Endometrium (tissue), 2 donors: ENCODE measurements around the gene FCSK.

Source experiments
- FAIRE-seq: peaks from 2 replicates; lab custom pipeline; 2012; peaks lifted over from hg19 to GRCh38; lab: Jason Lieb, UNC
- donor health status: control.
- donor health status: control.

FCSK gene

DNA sequence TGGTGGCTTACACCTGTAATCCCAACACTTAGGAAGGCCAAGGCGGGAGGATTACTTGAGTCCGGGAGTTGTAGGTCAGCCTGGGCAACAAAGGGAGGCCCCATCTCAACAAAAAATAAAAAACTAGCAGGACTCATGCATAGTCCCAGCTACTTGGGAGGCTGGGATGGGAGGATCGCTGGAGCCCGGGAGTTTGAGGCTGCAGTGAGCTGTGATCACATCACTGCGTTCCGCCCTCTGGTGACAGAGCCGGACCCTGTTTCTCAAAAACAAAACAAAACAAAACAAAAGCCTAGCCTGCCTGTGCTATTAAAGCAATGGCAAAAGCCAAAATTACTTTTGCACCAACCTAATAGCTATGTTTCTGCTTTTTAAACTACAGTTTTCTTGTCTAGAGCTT lies 1.5 kb downstream of the FCSK start:
- FAIRE-seq, result no peak

- no peak for FAIRE-seq
Observed at GRCh38 chr16:70457446-70458166, 3.2 kb downstream of the FCSK start.

- FAIRE-seq, result no peak
Observed at GRCh38 chr16:70460737-70461261, 6.4 kb downstream of the FCSK start.

DNA sequence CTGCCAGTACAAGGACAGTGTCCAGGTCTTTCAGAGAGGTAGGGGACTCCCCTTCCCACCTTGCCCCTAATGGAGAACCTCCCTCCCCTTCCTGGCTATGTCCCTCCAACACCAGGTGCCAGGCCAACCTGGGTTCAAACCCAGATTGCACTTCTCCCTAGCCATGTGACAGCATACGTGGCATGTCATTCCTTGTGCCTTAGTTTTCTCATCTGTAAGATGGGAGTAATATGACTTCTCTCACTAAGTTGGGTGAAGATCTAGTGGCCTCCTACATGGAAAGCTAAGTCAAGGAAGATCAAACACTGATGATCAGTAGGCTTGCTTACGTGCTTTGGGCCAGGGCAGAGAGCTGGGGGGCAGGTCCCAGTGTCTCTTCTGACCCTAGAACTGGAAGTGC lies 8.8 kb downstream of the FCSK start:
- no peak for FAIRE-seq

DNA sequence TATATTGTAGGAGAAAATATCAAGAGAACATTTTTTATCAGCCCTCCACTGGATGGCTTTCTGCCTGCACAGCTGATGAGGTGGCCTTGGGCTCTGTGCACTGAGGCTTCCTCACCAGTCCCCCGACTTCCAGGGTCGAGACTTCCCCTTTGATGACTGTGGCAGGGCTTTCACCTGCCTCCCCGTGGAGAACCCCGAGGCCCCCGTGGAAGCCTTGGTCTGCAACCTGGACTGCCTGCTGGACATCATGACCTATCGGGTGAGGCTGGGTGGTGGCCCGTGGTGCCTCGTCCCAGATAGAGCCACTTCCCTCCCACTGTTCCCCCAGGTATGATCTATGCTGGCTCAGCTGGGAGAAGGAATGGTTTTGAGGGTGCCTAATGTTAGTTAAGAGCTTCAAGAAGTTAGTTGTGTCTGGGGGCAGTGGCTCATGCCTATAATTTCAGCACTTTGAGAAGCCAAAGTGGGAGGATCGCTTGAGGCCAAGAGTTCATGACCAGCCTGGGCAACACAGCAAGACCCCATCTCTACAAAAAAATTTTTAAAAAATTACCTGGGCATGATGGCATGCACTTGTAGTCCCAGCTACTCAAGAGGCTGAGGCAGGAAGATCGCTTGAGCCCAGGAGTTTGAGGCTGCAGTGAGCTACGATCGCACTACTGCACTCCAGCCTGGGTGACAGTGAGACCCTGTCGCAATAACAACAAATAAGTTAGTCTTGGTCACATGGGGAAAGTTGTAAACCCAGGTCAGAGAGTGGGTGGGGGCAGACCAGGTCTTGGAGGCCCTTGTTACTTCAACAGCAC lies 11.8 kb downstream of the FCSK start:
- no peak for FAIRE-seq

DNA sequence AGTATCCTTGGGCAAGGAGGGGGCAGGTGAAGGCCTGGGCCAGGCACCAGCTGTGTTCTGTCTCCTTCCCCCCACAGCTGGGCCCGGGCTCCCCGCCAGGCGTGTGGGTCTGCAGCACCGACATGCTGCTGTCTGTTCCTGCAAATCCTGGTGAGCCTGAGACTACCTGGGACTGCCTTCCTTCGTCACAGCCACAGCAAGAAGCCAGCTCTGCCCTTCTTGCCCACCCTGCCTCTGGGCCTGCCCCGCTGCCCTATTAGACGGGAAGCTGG lies 12.3 kb downstream of the FCSK start:
- FAIRE-seq, result no peak

DNA sequence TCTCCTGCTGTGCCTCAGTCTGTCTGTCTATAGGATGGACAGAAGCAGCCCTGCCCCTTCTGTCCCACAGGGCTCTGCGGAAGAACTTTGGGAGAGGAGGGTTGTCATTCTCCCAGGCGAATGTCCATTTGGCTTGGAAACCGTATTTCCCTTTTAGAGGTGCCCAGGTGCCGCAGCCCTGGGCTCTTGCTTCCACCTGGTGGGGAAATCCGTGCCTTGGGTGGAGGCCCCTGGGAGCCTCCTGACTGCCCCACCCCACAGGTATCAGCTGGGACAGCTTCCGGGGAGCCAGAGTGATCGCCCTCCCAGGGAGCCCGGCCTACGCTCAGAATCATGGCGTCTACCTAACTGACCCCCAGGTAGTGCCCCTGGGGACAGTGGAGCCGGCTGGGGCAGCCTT lies 12.7 kb downstream of the FCSK start:
- FAIRE-seq, result no peak

DNA sequence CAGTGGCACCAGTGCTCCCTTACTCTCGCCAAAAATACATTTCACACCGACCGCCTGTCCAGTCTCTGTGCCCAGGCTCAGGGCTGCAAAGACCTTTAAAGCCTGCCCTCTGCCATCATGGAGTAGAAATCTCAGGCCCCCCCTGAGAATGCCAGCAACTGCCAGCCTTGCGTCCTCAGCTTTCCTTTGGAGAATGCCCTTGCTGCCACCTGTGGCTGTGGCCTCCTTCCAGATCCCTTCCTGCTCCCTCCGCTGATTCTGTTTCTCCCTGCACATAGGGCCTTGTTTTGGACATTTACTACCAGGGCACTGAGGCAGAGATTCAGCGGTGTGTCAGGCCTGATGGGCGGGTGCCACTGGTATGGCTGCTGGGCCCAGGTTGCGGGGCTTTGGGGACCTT lies 13.2 kb downstream of the FCSK start:
- no peak for FAIRE-seq

DNA sequence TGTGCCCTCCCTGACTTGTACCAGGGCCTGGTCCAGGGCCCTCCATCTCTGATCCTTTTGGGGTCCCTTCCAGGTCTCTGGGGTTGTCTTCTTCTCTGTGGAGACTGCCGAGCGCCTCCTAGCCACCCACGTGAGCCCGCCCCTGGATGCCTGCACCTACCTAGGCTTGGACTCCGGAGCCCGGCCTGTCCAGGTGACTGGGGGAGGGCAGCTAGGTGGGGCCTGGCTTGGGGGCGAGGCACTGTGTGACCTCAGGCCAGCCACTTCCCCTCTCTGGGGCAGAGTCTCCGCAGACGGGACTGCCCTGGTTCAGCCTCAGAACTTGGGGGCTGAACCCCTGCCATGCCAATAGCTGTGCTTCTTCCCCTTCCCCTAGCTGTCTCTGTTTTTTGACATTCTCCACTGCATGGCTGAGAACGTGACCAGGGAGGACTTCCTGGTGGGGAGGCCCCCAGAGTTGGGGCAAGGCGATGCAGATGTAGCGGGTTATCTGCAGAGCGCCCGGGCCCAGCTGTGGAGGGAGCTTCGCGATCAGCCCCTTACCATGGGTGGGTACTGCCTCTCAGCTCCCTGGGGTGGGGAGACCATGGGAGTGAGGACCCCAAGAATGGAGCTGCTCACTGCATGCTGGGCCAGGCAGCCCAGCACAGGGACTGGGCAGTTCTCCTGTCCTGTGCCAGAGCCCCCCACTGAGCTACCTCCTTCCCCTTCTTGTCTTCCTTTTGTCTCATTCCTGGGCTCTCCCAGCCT lies 14.6 kb downstream of the FCSK start:
- FAIRE-seq, result no peak

DNA sequence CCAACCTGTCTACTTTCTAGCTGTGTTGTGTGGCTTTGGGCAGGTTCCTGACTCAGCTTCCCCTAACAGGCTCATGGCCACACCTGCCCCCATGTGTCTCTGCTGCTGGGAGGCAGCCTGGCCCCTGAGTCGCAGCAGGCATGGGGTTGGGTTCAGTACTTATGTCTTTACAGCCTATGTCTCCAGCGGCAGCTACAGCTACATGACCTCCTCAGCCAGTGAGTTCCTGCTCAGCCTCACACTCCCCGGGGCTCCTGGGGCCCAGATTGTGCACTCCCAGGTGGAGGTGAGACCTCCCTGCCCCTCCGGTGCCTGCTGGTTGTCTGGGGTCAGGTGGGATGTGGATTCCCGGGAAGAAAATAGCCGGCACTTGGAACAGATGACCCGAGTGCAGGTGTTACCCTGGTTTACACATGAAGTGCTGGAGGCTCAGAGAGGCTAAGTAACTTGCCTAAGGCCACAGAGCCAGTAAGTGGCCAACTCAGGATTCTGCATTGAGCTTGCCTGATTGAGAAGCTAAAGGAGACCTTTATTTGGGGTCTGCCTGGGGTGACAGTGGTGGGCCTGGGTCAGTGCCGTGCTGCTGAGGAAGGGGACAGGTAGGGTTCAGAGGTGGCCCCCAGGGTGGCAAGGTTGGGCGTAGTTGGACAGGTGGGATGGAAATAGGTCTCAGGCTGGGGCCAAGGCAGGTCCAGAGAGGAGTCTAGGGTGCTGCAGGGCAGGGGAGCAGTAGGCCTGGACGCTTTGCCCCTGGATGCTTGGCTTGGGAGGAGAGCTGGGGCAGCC lies 15.9 kb downstream of the FCSK start:
- FAIRE-seq, result no peak

DNA sequence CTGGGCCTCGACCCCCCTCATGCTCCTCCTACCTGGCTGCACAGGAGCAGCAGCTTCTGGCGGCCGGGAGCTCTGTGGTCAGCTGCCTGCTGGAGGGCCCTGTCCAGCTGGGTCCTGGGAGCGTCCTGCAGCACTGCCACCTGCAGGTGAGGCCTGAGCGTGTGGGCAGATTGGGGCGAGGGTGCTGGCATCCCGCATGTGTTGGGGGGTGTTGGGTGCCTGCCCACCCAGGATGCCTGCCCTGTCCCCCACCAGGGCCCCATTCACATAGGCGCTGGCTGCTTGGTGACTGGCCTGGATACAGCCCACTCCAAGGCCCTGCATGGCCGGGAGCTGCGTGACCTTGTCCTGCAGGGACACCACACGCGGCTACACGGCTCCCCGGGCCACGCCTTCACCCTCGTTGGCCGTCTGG lies 16.5 kb downstream of the FCSK start:
- FAIRE-seq, result no peak

- no peak for FAIRE-seq
Observed at GRCh38 chr16:70472786-70473433, 18.5 kb downstream of the FCSK start.

- no peak for FAIRE-seq
Observed at GRCh38 chr16:70473446-70474319, 19.3 kb downstream of the FCSK start.

DNA sequence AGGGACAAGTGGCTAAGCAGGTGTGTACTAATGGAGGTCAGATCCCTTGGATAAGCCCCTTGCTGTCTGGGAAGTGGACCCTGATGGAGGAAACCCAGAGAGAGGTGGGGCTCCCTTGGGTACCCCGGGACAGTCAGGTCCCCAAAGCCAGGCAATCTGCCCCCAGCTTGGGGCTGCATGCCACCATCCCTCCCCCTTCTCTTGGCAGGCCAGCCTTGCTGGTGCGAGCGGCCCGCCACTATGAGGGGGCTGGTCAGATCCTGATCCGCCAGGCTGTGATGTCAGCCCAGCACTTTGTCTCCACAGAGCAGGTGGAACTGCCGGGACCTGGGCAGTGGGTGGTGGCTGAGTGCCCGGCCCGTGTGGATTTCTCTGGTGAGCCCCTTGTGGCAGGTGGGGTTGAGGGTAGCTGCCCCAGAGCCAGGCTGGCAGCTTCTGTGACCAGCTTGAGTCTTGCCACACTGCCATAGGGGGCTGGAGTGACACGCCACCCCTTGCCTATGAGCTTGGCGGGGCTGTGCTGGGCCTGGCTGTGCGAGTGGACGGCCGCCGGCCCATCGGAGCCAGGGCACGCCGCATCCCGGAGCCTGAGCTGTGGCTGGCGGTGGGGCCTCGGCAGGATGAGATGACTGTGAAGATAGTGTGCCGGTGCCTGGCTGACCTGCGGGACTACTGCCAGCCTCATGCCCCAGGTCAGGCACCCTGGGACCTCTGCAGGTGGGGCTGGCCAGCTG lies 20.1 kb downstream of the FCSK start:
- no peak for FAIRE-seq

DNA sequence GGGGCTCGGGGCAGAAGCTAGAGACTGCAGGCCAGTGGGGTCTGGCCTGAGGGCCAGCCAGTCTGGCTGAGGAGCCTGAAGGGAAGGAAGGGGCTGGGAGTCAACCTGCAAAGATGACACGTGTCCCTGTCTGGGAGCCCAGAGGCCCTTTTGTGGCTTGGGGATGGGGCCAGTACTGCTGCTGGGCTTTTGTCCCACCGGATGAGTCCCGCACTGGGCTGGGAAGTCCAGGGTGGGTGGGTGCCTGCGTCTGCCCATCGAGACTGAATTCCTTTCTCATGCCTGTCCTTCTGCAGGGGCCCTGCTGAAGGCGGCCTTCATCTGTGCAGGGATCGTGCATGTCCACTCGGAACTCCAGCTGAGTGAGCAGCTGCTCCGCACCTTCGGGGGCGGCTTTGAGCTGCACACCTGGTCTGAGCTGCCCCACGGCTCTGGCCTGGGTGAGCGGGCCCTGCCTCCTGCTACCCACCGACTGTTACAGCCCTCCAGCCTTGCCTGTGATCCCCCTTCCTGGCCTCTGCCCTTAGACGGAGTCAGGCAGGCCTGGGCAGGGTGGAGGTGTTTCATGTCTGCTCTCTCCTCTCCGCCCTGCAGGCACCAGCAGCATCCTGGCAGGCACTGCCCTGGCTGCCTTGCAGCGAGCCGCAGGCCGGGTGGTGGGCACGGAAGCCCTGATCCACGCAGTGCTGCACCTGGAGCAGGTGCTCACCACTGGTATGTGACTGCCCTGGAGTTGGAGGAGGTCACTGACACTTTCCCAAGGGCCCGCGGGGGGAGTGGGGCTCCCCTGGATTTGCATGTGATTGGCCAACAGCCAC lies 20.9 kb downstream of the FCSK start:
- FAIRE-seq, result no peak

- no peak for FAIRE-seq
Observed at GRCh38 chr16:70476272-70477020, 22.1 kb downstream of the FCSK start.

- FAIRE-seq, result no peak
Observed at GRCh38 chr16:70478169-70478568, 23.8 kb downstream of the FCSK start.

DNA sequence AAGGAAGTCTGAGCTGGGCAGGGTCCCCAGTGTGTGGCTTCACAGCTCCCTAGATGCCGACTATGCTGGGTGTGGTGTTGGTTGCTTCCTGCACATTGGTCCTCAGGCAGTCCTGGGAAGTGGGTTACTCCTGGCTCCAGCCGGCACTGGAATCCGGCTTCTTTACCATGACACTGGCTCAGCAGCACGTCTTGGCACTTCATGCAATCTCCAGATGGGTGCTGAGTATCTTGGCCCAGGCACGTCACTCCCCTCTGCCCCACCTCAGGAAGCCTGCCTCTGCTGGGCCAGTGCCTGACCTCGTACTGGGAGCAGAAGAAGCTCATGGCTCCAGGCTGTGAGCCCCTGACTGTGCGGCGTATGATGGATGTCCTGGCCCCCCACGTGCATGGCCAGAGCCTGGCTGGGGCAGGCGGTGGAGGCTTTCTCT lies 24.5 kb downstream of the FCSK start:
- FAIRE-seq, result no peak
